Peyer's patch (tissue), 4 donors: ENCODE results near the gene PRRC2B. TPM values are rescaled to one million over a fixed set of nuclear protein-coding genes. Genes with fewer than 3 reads are reported as not detected.
"Not testable (repeated sequence)": the region's sequence is repeated elsewhere in the genome, so short reads cannot be mapped to it uniquely, and the experiment has no call there.

ENCODE experiments used
- DNase-seq, 3 donors: peaks; one replicate each; pipeline ENCODE4 v3.0.0-alpha.2; 2017 to 2019
- H3K27ac ChIP-seq, 4 donors: fragments of 200-600 bp; sonication (generic); one replicate each; pipeline ENCODE4 v1.5.1; 2016 to 2019
- H3K27me3 ChIP-seq, 2 donors: fragments of 200-600 bp; sonication (generic); one replicate each; pipeline ENCODE4 v1.5.1; 2019
- H3K36me3 ChIP-seq, 3 donors: fragments of 200-600 bp; sonication (generic); one replicate each; pipeline ENCODE4 v1.5.1; 2016 to 2019
- H3K4me1 ChIP-seq, 4 donors: fragments of 200-600 bp; sonication (generic); one replicate each; pipeline ENCODE4 v1.5.1; 2016 to 2019
- H3K4me3 ChIP-seq, 4 donors: fragments of 200-600 bp; sonication (generic); 1 replicate in 3 of 4; 2 replicates in 1 of 4; pipeline ENCODE4 v1.5.1; 2016 to 2019; ENCODE audit warnings: mild to moderate bottlenecking in 1 of 4
- H3K9me3 ChIP-seq, 4 donors: fragments of 200-600 bp; sonication (generic); one replicate each; pipeline ENCODE4 v1.5.1; 2016 to 2019; ENCODE audit warnings: mild to moderate bottlenecking in 1 of 4
- CTCF ChIP-seq, 6 experiments: fragments of 450-650 bp in 4 of 6; fragments of 200-600 bp in 2 of 6; sonication (generic) in 1 of 6; IDR thresholded peaks; one replicate each; pipeline ENCODE4 v1.5.1; 2017 to 2019; ENCODE audit warnings: antibody characterized with exemption in 6 of 6, mild to moderate bottlenecking in 3 of 6, moderate library complexity in 1 of 6
- POLR2A ChIP-seq, 2 donors: fragments of 450-650 bp; IDR thresholded peaks; one replicate each; pipeline ENCODE4 v1.5.1; 2017; ENCODE audit warnings: antibody characterized with exemption in 2 of 2, mild to moderate bottlenecking in 2 of 2, moderate library complexity in 2 of 2
- total RNA-seq, 4 donors: library from RNA; depleted of rRNA; stranded (reverse); fragments of >200 nt; gene quantifications; one replicate each; pipeline ENCODE4 v1.1.0, GENCODE V29; 2016

PRRC2B gene
- total RNA-seq, 4 donors from 2014 or later, result 109 to 174 (median 149) TPM

GRCh38 chr9:131391504-131391903, 2.4 kb upstream of the PRRC2B start:
- Histone ChIP-seq H3K27me3 (no peaks in the 10 kb centered on the region), H3K27ac (no peak overlapping the region), H3K9me3 (no peaks in the 10 kb centered on the region), H3K4me1 (peaks cover 0 to 13% (median 7%) of the 10 kb centered on the region in 4 donors), H3K36me3 (no peaks in the 10 kb centered on the region), H3K4me3 (no peak overlapping the region)
- TF ChIP-seq POLR2A (IDR thresholded peaks at IDR 0.05), result no peak
- TF ChIP-seq CTCF (IDR thresholded peaks at IDR 0.05), result no peak
- no peak for DNase-seq

- no peaks in the 10 kb centered on the region for H3K9me3 ChIP-seq
- DNase-seq, result peak; percentile 52 to 73 (median 72)
- peak overlapping the region; percentile 96 to 99 (median 97) for H3K27ac ChIP-seq
- no peak for TF ChIP-seq POLR2A (IDR thresholded peaks at IDR 0.05)
- TF ChIP-seq CTCF (IDR thresholded peaks at IDR 0.05), result no peak
- no peaks in the 10 kb centered on the region for H3K27me3 ChIP-seq
- peak overlapping the region; percentile 79 to 94 (median 86) for H3K4me3 ChIP-seq
- peaks cover 0 to 42% (median 31%) of the 10 kb centered on the region in 4 donors for H3K4me1 ChIP-seq
- no peaks in the 10 kb centered on the region for H3K36me3 ChIP-seq
Measured at GRCh38 chr9:131394464-131395156, 724 bp downstream of the PRRC2B start.

GRCh38 chr9:131395157-131396098, 1.5 kb downstream of the PRRC2B start:
- Histone ChIP-seq H3K27me3 (no peaks in the 10 kb centered on the region), H3K4me3 (peak overlapping the region; percentile 79 to 94 (median 86)), H3K27ac (peak overlapping the region; percentile 96 to 99 (median 97)), H3K4me1 (peaks cover 0 to 50% (median 31%) of the 10 kb centered on the region in 4 donors), H3K9me3 (no peaks in the 10 kb centered on the region), H3K36me3 (no peaks in the 10 kb centered on the region)
- TF ChIP-seq CTCF (IDR thresholded peaks at IDR 0.05) (no peak), POLR2A (IDR thresholded peaks at IDR 0.05) (no peak)
- DNase-seq, result peak; percentile 65 to 91 (median 91)

GRCh38 chr9:131396099-131396479, 2.2 kb downstream of the PRRC2B start:
- not testable (repeated sequence) for H3K9me3 ChIP-seq, DNase-seq, H3K27me3 ChIP-seq, H3K36me3 ChIP-seq
- peak overlapping the region; percentile 96 to 99 (median 97) for H3K27ac ChIP-seq
- H3K4me1 ChIP-seq, result peaks cover 0 to 53% (median 32%) of the 10 kb centered on the region in 4 donors
- peak overlapping the region in 3 of 4 donors; percentile 79 to 94 (median 83) for H3K4me3 ChIP-seq

- DNase-seq, result no peak
- H3K27ac ChIP-seq, result peak overlapping the region; percentile 19 to 98 (median 76)
- peaks cover 0 to 56% (median 36%) of the 10 kb centered on the region in 4 donors for H3K4me1 ChIP-seq
- H3K27me3 ChIP-seq, result no peaks in the 10 kb centered on the region
- no peaks in the 10 kb centered on the region for H3K9me3 ChIP-seq
- TF ChIP-seq POLR2A (IDR thresholded peaks at IDR 0.05) (no peak), CTCF (IDR thresholded peaks at IDR 0.05) (no peak)
- no peaks in the 10 kb centered on the region for H3K36me3 ChIP-seq
- peak overlapping the region in 3 of 4 donors; percentile 29 to 83 (median 79) for H3K4me3 ChIP-seq
Measured at GRCh38 chr9:131396626-131397025, 2.7 kb downstream of the PRRC2B start.
